GM23338 (cell line): ENCODE data around the gene NUBPL. TPM values are rescaled to one million over a fixed set of nuclear protein-coding genes. Genes with fewer than 3 reads are reported as not detected.

Experiments
- ATAC-seq: fragments of 200-7000 bp; cut with Tn5 transposase; 3 replicates; pipeline ENCODE4 v1.9.1; 2020
- DNase-seq: peaks from one replicate; pipeline ENCODE4 v3.0.0-alpha.2; 2015; ENCODE audit warnings: low spot score
- H2AFZ ChIP-seq: fragments of 200-600 bp; sonication (generic); 2 replicates; pipeline ENCODE4 v1.8.0; 2016; ENCODE audit warnings: antibody characterized with exemption, mild to moderate bottlenecking, moderate library complexity
- H3F3A ChIP-seq: fragments of 200-600 bp; sonication (generic); replicated peaks from 2 replicates; pipeline ENCODE4 v1.8.0; 2017; ENCODE audit warnings: antibody characterized with exemption, mixed run types, low read depth
- H3K27ac ChIP-seq: fragments of 200-600 bp; sonication (generic); 2 replicates; pipeline ENCODE4 v1.6.1; 2016; ENCODE audit warnings: low read depth
- H3K27me3 ChIP-seq: fragments of 200-600 bp; sonication (generic); 2 replicates; pipeline ENCODE4 v1.8.0; 2016; ENCODE audit warnings: mild to moderate bottlenecking, mixed run types, moderate library complexity; ENCODE audit not compliant: insufficient read depth
- H3K36me3 ChIP-seq: fragments of 200-600 bp; sonication (generic); 2 replicates; pipeline ENCODE4 v1.8.0; 2016; ENCODE audit warnings: mild to moderate bottlenecking; ENCODE audit not compliant: insufficient read depth
- H3K4me1 ChIP-seq: fragments of 200-600 bp; sonication (generic); 2 replicates; pipeline ENCODE4 v1.8.0; 2016; ENCODE audit warnings: mild to moderate bottlenecking, moderate library complexity; ENCODE audit not compliant: insufficient read depth
- H3K4me2 ChIP-seq: fragments of 200-600 bp; sonication (generic); 2 replicates; pipeline ENCODE4 v1.7.1; 2017; ENCODE audit warnings: mixed run types
- H3K4me3 ChIP-seq: fragments of 200-600 bp; sonication (generic); 2 replicates; pipeline ENCODE4 v1.6.1; 2016; ENCODE audit warnings: mixed run types
- H3K79me2 ChIP-seq: fragments of 200-600 bp; sonication (generic); replicated peaks from 2 replicates; pipeline ENCODE4 v1.8.0; 2017; ENCODE audit warnings: mild to moderate bottlenecking; ENCODE audit not compliant: insufficient read depth
- H3K9me2 ChIP-seq: fragments of 200-600 bp; sonication (generic); 2 replicates; pipeline ENCODE4 v1.8.0; 2017; ENCODE audit not compliant: insufficient read depth
- H4K20me1 ChIP-seq: fragments of 200-600 bp; sonication (generic); replicated peaks from 2 replicates; pipeline ENCODE4 v1.8.0; 2017; ENCODE audit warnings: mild to moderate bottlenecking; ENCODE audit not compliant: insufficient read depth
- H3K27ac Mint-ChIP-seq: 2 replicates; pipeline ENCODE4 v1.8.0; 2020; ENCODE audit warnings: inconsistent platforms, mild to moderate bottlenecking, moderate library complexity, mixed read lengths
- H3K27me3 Mint-ChIP-seq: 3 replicates; pipeline ENCODE4 v1.8.0; 2022; ENCODE audit warnings: low read depth, mild to moderate bottlenecking, moderate library complexity, mixed read lengths, inconsistent platforms; ENCODE audit not compliant: insufficient read depth, poor library complexity
- H3K36me3 Mint-ChIP-seq: 3 replicates; pipeline ENCODE4 v1.8.0; 2021; ENCODE audit warnings: low read depth, mild to moderate bottlenecking, inconsistent platforms, moderate library complexity, mixed read lengths
- H3K4me1 Mint-ChIP-seq: 3 replicates; pipeline ENCODE4 v1.8.0; 2020; ENCODE audit warnings: mild to moderate bottlenecking, inconsistent platforms, mixed read lengths
- H3K4me3 Mint-ChIP-seq: 3 replicates; pipeline ENCODE4 v1.8.0; 2021; ENCODE audit warnings: moderate library complexity, mild to moderate bottlenecking, inconsistent platforms, mixed read lengths
- H3K9me3 Mint-ChIP-seq: 3 replicates; pipeline ENCODE4 v1.8.0; 2020; ENCODE audit warnings: moderate library complexity, mild to moderate bottlenecking, inconsistent platforms, mixed read lengths
- CREB1 ChIP-seq: fragments of 250-450 bp; sonication (Bioruptor Pico); IDR thresholded peaks from 2 replicates; pipeline ENCODE4 v1.5.0; 2020; ENCODE audit warnings: low read depth, mild to moderate bottlenecking, moderate library complexity
- CTCF ChIP-seq, 2 experiments: fragments of 200-600 bp in 1 of 2; sonication (generic) in 1 of 2; conservative IDR thresholded peaks; 2 replicates each; pipeline versions ENCODE4 v1.5.1 to v1.6.1; 2016 to 2017; ENCODE audit warnings: antibody characterized with exemption in 2 of 2, low read depth in 2 of 2, mild to moderate bottlenecking in 2 of 2, moderate library complexity in 1 of 2
- ETS1 ChIP-seq: IDR thresholded peaks from 2 replicates; pipeline ENCODE4 v1.6.1; 2016; ENCODE audit warnings: antibody characterized with exemption
- EZH2 ChIP-seq: fragments of 200-600 bp; sonication (generic); IDR thresholded peaks from one replicate; pipeline ENCODE4 v1.8.0; 2017; ENCODE audit warnings: antibody characterized with exemption, mild to moderate bottlenecking, low read depth; ENCODE audit not compliant: unreplicated experiment
- EZH2phosphoT487 ChIP-seq: fragments of 200-600 bp; sonication (generic); IDR thresholded peaks from one replicate; pipeline ENCODE4 v1.8.1; 2018; ENCODE audit warnings: antibody characterized with exemption; ENCODE audit not compliant: unreplicated experiment
- JUNB ChIP-seq: IDR thresholded peaks from one replicate; pipeline ENCODE4 v1.6.1; 2016; ENCODE audit warnings: antibody characterized with exemption; ENCODE audit not compliant: unreplicated experiment
- NANOG ChIP-seq: IDR thresholded peaks from 2 replicates; pipeline ENCODE4 v1.6.1; 2016; ENCODE audit warnings: antibody characterized with exemption, borderline replicate concordance
- POLR2AphosphoS5 ChIP-seq: IDR thresholded peaks from 2 replicates; pipeline ENCODE4 v1.6.1; 2016; ENCODE audit warnings: antibody characterized with exemption, low read depth
- REST ChIP-seq: IDR thresholded peaks from one replicate; pipeline ENCODE4 v1.6.1; 2018; ENCODE audit warnings: antibody characterized with exemption; ENCODE audit not compliant: unreplicated experiment
- STAT1 ChIP-seq: IDR thresholded peaks from one replicate; pipeline ENCODE4 v1.6.1; 2016; ENCODE audit warnings: antibody characterized with exemption; ENCODE audit not compliant: unreplicated experiment
- ZNF114 ChIP-seq: fragments of 250-450 bp; sonication (Bioruptor Pico); IDR thresholded peaks from 2 replicates; pipeline ENCODE4 v1.5.0; 2020; ENCODE audit warnings: mild to moderate bottlenecking, moderate library complexity
- ZNF331 ChIP-seq: fragments of 250-450 bp; sonication (Bioruptor Pico); IDR thresholded peaks from 2 replicates; pipeline ENCODE4 v1.5.0; 2020; ENCODE audit warnings: low read depth, mild to moderate bottlenecking, moderate library complexity
- ZNF462 ChIP-seq: fragments of 250-450 bp; sonication (Bioruptor Pico); IDR thresholded peaks from 2 replicates; pipeline ENCODE4 v1.5.0; 2020; ENCODE audit warnings: mild to moderate bottlenecking, moderate library complexity
- polyA plus RNA-seq: library from polyadenylated mRNA; unstranded; fragments of >200 nt; fragmentation: Nextera tagmentation; extraction: Ambion mirVana; gene quantifications from 2 replicates; pipeline ENCODE4 v1.2.1, GENCODE V29; 2016
- total RNA-seq: library from RNA; depleted of rRNA; stranded (reverse); fragments of >200 nt; shearing (Covaris generic); gene quantifications from 2 replicates; pipeline ENCODE4 v1.2.3, GENCODE V29; 2014

Gene NUBPL
- total and polyA plus RNA-seq, 2 experiments from 2014 or later = 6.1 to 20.7 TPM

- Histone ChIP-seq H3K4me3 (no peak overlapping the region), H3K27me3 (no peaks in the 10 kb centered on the region), H2AFZ (no peak overlapping the region), H3K4me1 (no peaks in the 10 kb centered on the region), H3K36me3 (no peaks in the 10 kb centered on the region), H3K9me2 (no peaks in the 10 kb centered on the region), H3K4me2 (no peak overlapping the region), H3K79me2 (no peaks in the 10 kb centered on the region), H3F3A (no peaks in the 10 kb centered on the region), H3K27ac (no peak overlapping the region), H4K20me1 (no peaks in the 10 kb centered on the region)
- no peak for DNase-seq
- H3K9me3 Mint-ChIP-seq = no peaks in the 10 kb centered on the region; the same call in 2 of the 3 replicates
- no peak for ATAC-seq
- no peak overlapping the region for H3K27ac Mint-ChIP-seq
- H3K27me3 Mint-ChIP-seq = no peaks in the 10 kb centered on the region
- H3K4me1 Mint-ChIP-seq = no peaks in the 10 kb centered on the region
- TF ChIP-seq REST (no peak), EZH2phosphoT487 (no peak), CREB1 (CRISPR knock-in tag) (no peak), ZNF331 (no peak), ZNF462 (CRISPR knock-in tag) (no peak), JUNB (no peak), NANOG (no peak), CTCF (conservative IDR thresholded peaks at IDR 0.05; ENCODE audit: low read depth in 2 of 2) (no peak), POLR2AphosphoS5 (no peak), EZH2 (no peak), ZNF114 (no peak), STAT1 (no peak), ETS1 (no peak)
- no peaks in the 10 kb centered on the region; the same call in 2 of the 3 replicates for H3K36me3 Mint-ChIP-seq
- no peak overlapping the region for H3K4me3 Mint-ChIP-seq
These were observed 275.8 kb downstream of the NUBPL start for GRCh38 chr14:31837031-31837430.
